ENCODE measurements around the gene NCOA4. TPM values are rescaled to one million over a fixed set of nuclear protein-coding genes. Genes with fewer than 3 reads are reported as not detected.

NCOA4 gene
- total and polyA plus RNA-seq, 2 of the 4 experiments (the other 2 are of a cell fraction) = 62.2 to 188 TPM

GRCh38 chr10:46077731-46078413 is 47.4 kb upstream of the NCOA4 start:
- H2BK120ac ChIP-seq (ENCODE audit: low read depth, low read length) = no peak overlapping the region
- no peaks in the 10 kb centered on the region for H3K9me1 ChIP-seq (ENCODE audit: insufficient read depth, low read length)
- no TSS peak for BruUV-seq (replicated peaks)
- peaks cover 2% of the 10 kb centered on the region for H3K4me1 ChIP-seq (ENCODE audit: control insufficient read depth, insufficient read depth, low read length)
- no peak overlapping the region for H3K23ac ChIP-seq (ENCODE audit: low read depth, low read length)
- no peak for ATAC-seq (ENCODE audit: low read depth)
- no peak overlapping the region for H3K4me3 ChIP-seq (ENCODE audit: insufficient read depth, low read depth, low read length)
- H2BK5ac ChIP-seq (ENCODE audit: low read depth, low read length, poor library complexity, severe bottlenecking) = no peak overlapping the region
- H2AK9ac ChIP-seq (replicated peaks; ENCODE audit: low read depth, low read length, poor library complexity) = no peak overlapping the region
- no peak overlapping the region for H3K27ac ChIP-seq (ENCODE audit: insufficient read depth, low read length)
- H4K5ac ChIP-seq (ENCODE audit: low read depth, low read length) = no peak overlapping the region
- ChIA-PET CTCF (no interaction called here), POLR2A (ENCODE audit: unreplicated experiment) (no interaction called here)
- no peaks in the 10 kb centered on the region for H4K20me1 ChIP-seq (ENCODE audit: insufficient read depth, low read length)
- no peak overlapping the region for H4K91ac ChIP-seq (ENCODE audit: insufficient read depth, low read depth, low read length)
- H2AFZ ChIP-seq (replicated peaks; ENCODE audit: low read length, poor library complexity) = no peak overlapping the region
- H2BK15ac ChIP-seq (ENCODE audit: low read depth, low read length) = no peak overlapping the region
- no peaks in the 10 kb centered on the region for H3K9me3 ChIP-seq (ENCODE audit: control insufficient read depth, insufficient read depth, low read length)
- H4K8ac ChIP-seq (ENCODE audit: low read depth in 2 of 2, low read length in 2 of 2) = no peak overlapping the region
- dilution Hi-C loops (cut with HindIII; ENCODE audit: low sequenced_read_pairs, unreplicated experiment) = no loop called here
- H3K36me3 ChIP-seq (ENCODE audit: control insufficient read depth, insufficient read depth, low read length) = no peaks in the 10 kb centered on the region
- TF ChIP-seq MAZ (IDR thresholded peaks at IDR 0.05; ENCODE audit: borderline replicate concordance, low read depth, low read length) (no peak), BHLHE40 (IDR thresholded peaks at IDR 0.05; ENCODE audit: low read depth, low read length) (no peak), CEBPB (IDR thresholded peaks at IDR 0.05; ENCODE audit: low read depth, low read length) (no peak), ELK1 (IDR thresholded peaks at IDR 0.05; ENCODE audit: borderline replicate concordance, low read depth, low read length) (no peak), POLR2A (IDR thresholded peaks at IDR 0.05; ENCODE audit: low read depth, low read length) (no peak)
- in situ Hi-C loops (cut with MboI; ENCODE audit: low sequenced_read_pairs) = no loop called here
- no peak overlapping the region for H3K14ac ChIP-seq (replicated peaks; ENCODE audit: low read depth, low read length)
- H3K27me3 ChIP-seq (ENCODE audit: control insufficient read depth, insufficient read depth, low read length) = peaks cover 1% of the 10 kb centered on the region
- no peak overlapping the region for H2BK20ac ChIP-seq (ENCODE audit: low read depth, low read length)
- no peak for DNase-seq
- intact Hi-C loops (cut with micrococcal nuclease) = no loop called here
- no peak overlapping the region for H2AK5ac ChIP-seq (ENCODE audit: low read depth, low read length)
- H3K56ac ChIP-seq (ENCODE audit: extremely low read depth, insufficient read depth, low read length) = no peak overlapping the region
- H3K4me2 ChIP-seq (ENCODE audit: low read depth, low read length) = no peak overlapping the region
- no peak overlapping the region for H3K4ac ChIP-seq (ENCODE audit: low read depth, low read length)
- H3K79me1 ChIP-seq (ENCODE audit: low read depth in 1 of 2, low read length in 2 of 2) = no peaks in the 10 kb centered on the region
- WGBS, 2 experiments (ENCODE audit: extremely low coverage in 2 of 2, insufficient read length in 1 of 2) = no CpG with 5 or more reads among the region's 5 CpGs
- no peak overlapping the region for H3K18ac ChIP-seq (ENCODE audit: low read depth, low read length)
- no peak overlapping the region for H3K9ac ChIP-seq (ENCODE audit: low read depth, low read length)

All from IMR-90 (cell line).